22Rv1 (cell line): Measurements from ENCODE around the gene CCDC183.

Experiments
- CTCF ChIP-seq: fragments of 450-650 bp; IDR thresholded peaks from 2 replicates; pipeline ENCODE4 v1.5.1; 2017; ENCODE audit warnings: mild to moderate bottlenecking
- ZFX ChIP-seq: fragments of 450-650 bp; IDR thresholded peaks from 2 replicates; pipeline ENCODE4 v1.6.1; 2017; ENCODE audit warnings: antibody characterized with exemption, borderline replicate concordance

GRCh38 chr9:136756134-136756438, 40.1 kb upstream of the CCDC183 start:
- TF ChIP-seq CTCF: no peak
- TF ChIP-seq ZFX: no peak
